GM23338 (cell line): Measurements from ENCODE around the gene FSIP1. TPM values are rescaled to one million over a fixed set of nuclear protein-coding genes. Genes with fewer than 3 reads are reported as not detected.

ENCODE experiments used
- ATAC-seq: fragments of 200-7000 bp; cut with Tn5 transposase; 3 replicates; pipeline ENCODE4 v1.9.1; 2020
- DNase-seq: peaks from one replicate; pipeline ENCODE4 v3.0.0-alpha.2; 2015; ENCODE audit warnings: low spot score
- H2AFZ ChIP-seq: fragments of 200-600 bp; sonication (generic); 2 replicates; pipeline ENCODE4 v1.8.0; 2016; ENCODE audit warnings: antibody characterized with exemption, mild to moderate bottlenecking, moderate library complexity
- H3F3A ChIP-seq: fragments of 200-600 bp; sonication (generic); replicated peaks from 2 replicates; pipeline ENCODE4 v1.8.0; 2017; ENCODE audit warnings: antibody characterized with exemption, mixed run types, low read depth
- H3K27ac ChIP-seq: fragments of 200-600 bp; sonication (generic); 2 replicates; pipeline ENCODE4 v1.6.1; 2016; ENCODE audit warnings: low read depth
- H3K27me3 ChIP-seq: fragments of 200-600 bp; sonication (generic); 2 replicates; pipeline ENCODE4 v1.8.0; 2016; ENCODE audit warnings: mild to moderate bottlenecking, mixed run types, moderate library complexity; ENCODE audit not compliant: insufficient read depth
- H3K36me3 ChIP-seq: fragments of 200-600 bp; sonication (generic); 2 replicates; pipeline ENCODE4 v1.8.0; 2016; ENCODE audit warnings: mild to moderate bottlenecking; ENCODE audit not compliant: insufficient read depth
- H3K4me1 ChIP-seq: fragments of 200-600 bp; sonication (generic); 2 replicates; pipeline ENCODE4 v1.8.0; 2016; ENCODE audit warnings: mild to moderate bottlenecking, moderate library complexity; ENCODE audit not compliant: insufficient read depth
- H3K4me2 ChIP-seq: fragments of 200-600 bp; sonication (generic); 2 replicates; pipeline ENCODE4 v1.7.1; 2017; ENCODE audit warnings: mixed run types
- H3K4me3 ChIP-seq: fragments of 200-600 bp; sonication (generic); 2 replicates; pipeline ENCODE4 v1.6.1; 2016; ENCODE audit warnings: mixed run types
- H3K79me2 ChIP-seq: fragments of 200-600 bp; sonication (generic); replicated peaks from 2 replicates; pipeline ENCODE4 v1.8.0; 2017; ENCODE audit warnings: mild to moderate bottlenecking; ENCODE audit not compliant: insufficient read depth
- H3K9me2 ChIP-seq: fragments of 200-600 bp; sonication (generic); 2 replicates; pipeline ENCODE4 v1.8.0; 2017; ENCODE audit not compliant: insufficient read depth
- H4K20me1 ChIP-seq: fragments of 200-600 bp; sonication (generic); replicated peaks from 2 replicates; pipeline ENCODE4 v1.8.0; 2017; ENCODE audit warnings: mild to moderate bottlenecking; ENCODE audit not compliant: insufficient read depth
- H3K27ac Mint-ChIP-seq: 2 replicates; pipeline ENCODE4 v1.8.0; 2020; ENCODE audit warnings: inconsistent platforms, mild to moderate bottlenecking, moderate library complexity, mixed read lengths
- H3K27me3 Mint-ChIP-seq: 3 replicates; pipeline ENCODE4 v1.8.0; 2022; ENCODE audit warnings: low read depth, mild to moderate bottlenecking, moderate library complexity, mixed read lengths, inconsistent platforms; ENCODE audit not compliant: insufficient read depth, poor library complexity
- H3K36me3 Mint-ChIP-seq: 3 replicates; pipeline ENCODE4 v1.8.0; 2021; ENCODE audit warnings: low read depth, mild to moderate bottlenecking, inconsistent platforms, moderate library complexity, mixed read lengths
- H3K4me1 Mint-ChIP-seq: 3 replicates; pipeline ENCODE4 v1.8.0; 2020; ENCODE audit warnings: mild to moderate bottlenecking, inconsistent platforms, mixed read lengths
- H3K4me3 Mint-ChIP-seq: 3 replicates; pipeline ENCODE4 v1.8.0; 2021; ENCODE audit warnings: moderate library complexity, mild to moderate bottlenecking, inconsistent platforms, mixed read lengths
- H3K9me3 Mint-ChIP-seq: 3 replicates; pipeline ENCODE4 v1.8.0; 2020; ENCODE audit warnings: moderate library complexity, mild to moderate bottlenecking, inconsistent platforms, mixed read lengths
- CREB1 ChIP-seq: fragments of 250-450 bp; sonication (Bioruptor Pico); IDR thresholded peaks from 2 replicates; pipeline ENCODE4 v1.5.0; 2020; ENCODE audit warnings: low read depth, mild to moderate bottlenecking, moderate library complexity
- EZH2 ChIP-seq: fragments of 200-600 bp; sonication (generic); IDR thresholded peaks from one replicate; pipeline ENCODE4 v1.8.0; 2017; ENCODE audit warnings: antibody characterized with exemption, mild to moderate bottlenecking, low read depth; ENCODE audit not compliant: unreplicated experiment
- EZH2phosphoT487 ChIP-seq: fragments of 200-600 bp; sonication (generic); IDR thresholded peaks from one replicate; pipeline ENCODE4 v1.8.1; 2018; ENCODE audit warnings: antibody characterized with exemption; ENCODE audit not compliant: unreplicated experiment
- NANOG ChIP-seq: IDR thresholded peaks from 2 replicates; pipeline ENCODE4 v1.6.1; 2016; ENCODE audit warnings: antibody characterized with exemption, borderline replicate concordance
- ZNF114 ChIP-seq: fragments of 250-450 bp; sonication (Bioruptor Pico); IDR thresholded peaks from 2 replicates; pipeline ENCODE4 v1.5.0; 2020; ENCODE audit warnings: mild to moderate bottlenecking, moderate library complexity
- polyA plus RNA-seq: library from polyadenylated mRNA; unstranded; fragments of >200 nt; fragmentation: Nextera tagmentation; extraction: Ambion mirVana; gene quantifications from 2 replicates; pipeline ENCODE4 v1.2.1, GENCODE V29; 2016
- total RNA-seq: library from RNA; depleted of rRNA; stranded (reverse); fragments of >200 nt; shearing (Covaris generic); gene quantifications from 2 replicates; pipeline ENCODE4 v1.2.3, GENCODE V29; 2014
- TF ChIP-seq, protein P1 (sequence below), 2 experiments: fragments of 200-600 bp in 1 of 2; sonication (generic) in 1 of 2; conservative IDR thresholded peaks; 2 replicates each; pipeline versions ENCODE4 v1.5.1 to v1.6.1; 2016 to 2017; ENCODE audit warnings: antibody characterized with exemption in 2 of 2, low read depth in 2 of 2, mild to moderate bottlenecking in 2 of 2, moderate library complexity in 1 of 2
- TF ChIP-seq, protein P2 (sequence below): IDR thresholded peaks from one replicate; pipeline ENCODE4 v1.6.1; 2018; ENCODE audit warnings: antibody characterized with exemption; ENCODE audit not compliant: unreplicated experiment
- TF ChIP-seq, protein P3 (sequence below): fragments of 250-450 bp; sonication (Bioruptor Pico); IDR thresholded peaks from 2 replicates; pipeline ENCODE4 v1.5.0; 2020; ENCODE audit warnings: mild to moderate bottlenecking, moderate library complexity

FSIP1 gene
- total and polyA plus RNA-seq, 2 experiments from 2014 or later: 0.92 to 2.1 TPM

DNA sequence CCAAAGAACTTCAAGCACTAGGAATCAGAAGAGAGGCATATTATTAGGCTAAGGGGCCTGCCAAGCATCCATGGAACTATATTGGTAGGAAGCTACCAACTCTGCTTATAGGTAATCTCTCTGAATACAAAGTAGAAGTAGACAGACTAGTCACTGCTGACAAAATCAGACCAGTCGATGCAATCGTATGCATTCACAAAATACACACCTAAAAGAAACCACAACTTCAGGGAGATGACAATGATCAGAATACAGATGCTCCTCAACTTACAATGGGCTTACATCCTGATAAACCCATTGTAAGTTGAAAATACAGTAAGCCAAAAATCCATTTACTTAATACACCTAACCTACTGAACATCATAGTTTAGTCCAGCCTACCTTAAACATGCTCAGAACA is 94.7 kb downstream of the FSIP1 start (continued):
- TF ChIP-seq CREB1 (CRISPR knock-in tag) (no peak), EZH2phosphoT487 (no peak), ZNF114 (CRISPR knock-in tag) (no peak), NANOG (no peak), EZH2 (no peak)
- TF ChIP-seq, protein P1, sequence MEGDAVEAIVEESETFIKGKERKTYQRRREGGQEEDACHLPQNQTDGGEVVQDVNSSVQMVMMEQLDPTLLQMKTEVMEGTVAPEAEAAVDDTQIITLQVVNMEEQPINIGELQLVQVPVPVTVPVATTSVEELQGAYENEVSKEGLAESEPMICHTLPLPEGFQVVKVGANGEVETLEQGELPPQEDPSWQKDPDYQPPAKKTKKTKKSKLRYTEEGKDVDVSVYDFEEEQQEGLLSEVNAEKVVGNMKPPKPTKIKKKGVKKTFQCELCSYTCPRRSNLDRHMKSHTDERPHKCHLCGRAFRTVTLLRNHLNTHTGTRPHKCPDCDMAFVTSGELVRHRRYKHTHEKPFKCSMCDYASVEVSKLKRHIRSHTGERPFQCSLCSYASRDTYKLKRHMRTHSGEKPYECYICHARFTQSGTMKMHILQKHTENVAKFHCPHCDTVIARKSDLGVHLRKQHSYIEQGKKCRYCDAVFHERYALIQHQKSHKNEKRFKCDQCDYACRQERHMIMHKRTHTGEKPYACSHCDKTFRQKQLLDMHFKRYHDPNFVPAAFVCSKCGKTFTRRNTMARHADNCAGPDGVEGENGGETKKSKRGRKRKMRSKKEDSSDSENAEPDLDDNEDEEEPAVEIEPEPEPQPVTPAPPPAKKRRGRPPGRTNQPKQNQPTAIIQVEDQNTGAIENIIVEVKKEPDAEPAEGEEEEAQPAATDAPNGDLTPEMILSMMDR (conservative IDR thresholded peaks at IDR 0.05; ENCODE audit: low read depth in 2 of 2): no peak
- TF ChIP-seq, protein P2, sequence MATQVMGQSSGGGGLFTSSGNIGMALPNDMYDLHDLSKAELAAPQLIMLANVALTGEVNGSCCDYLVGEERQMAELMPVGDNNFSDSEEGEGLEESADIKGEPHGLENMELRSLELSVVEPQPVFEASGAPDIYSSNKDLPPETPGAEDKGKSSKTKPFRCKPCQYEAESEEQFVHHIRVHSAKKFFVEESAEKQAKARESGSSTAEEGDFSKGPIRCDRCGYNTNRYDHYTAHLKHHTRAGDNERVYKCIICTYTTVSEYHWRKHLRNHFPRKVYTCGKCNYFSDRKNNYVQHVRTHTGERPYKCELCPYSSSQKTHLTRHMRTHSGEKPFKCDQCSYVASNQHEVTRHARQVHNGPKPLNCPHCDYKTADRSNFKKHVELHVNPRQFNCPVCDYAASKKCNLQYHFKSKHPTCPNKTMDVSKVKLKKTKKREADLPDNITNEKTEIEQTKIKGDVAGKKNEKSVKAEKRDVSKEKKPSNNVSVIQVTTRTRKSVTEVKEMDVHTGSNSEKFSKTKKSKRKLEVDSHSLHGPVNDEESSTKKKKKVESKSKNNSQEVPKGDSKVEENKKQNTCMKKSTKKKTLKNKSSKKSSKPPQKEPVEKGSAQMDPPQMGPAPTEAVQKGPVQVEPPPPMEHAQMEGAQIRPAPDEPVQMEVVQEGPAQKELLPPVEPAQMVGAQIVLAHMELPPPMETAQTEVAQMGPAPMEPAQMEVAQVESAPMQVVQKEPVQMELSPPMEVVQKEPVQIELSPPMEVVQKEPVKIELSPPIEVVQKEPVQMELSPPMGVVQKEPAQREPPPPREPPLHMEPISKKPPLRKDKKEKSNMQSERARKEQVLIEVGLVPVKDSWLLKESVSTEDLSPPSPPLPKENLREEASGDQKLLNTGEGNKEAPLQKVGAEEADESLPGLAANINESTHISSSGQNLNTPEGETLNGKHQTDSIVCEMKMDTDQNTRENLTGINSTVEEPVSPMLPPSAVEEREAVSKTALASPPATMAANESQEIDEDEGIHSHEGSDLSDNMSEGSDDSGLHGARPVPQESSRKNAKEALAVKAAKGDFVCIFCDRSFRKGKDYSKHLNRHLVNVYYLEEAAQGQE: no peak

DNA sequence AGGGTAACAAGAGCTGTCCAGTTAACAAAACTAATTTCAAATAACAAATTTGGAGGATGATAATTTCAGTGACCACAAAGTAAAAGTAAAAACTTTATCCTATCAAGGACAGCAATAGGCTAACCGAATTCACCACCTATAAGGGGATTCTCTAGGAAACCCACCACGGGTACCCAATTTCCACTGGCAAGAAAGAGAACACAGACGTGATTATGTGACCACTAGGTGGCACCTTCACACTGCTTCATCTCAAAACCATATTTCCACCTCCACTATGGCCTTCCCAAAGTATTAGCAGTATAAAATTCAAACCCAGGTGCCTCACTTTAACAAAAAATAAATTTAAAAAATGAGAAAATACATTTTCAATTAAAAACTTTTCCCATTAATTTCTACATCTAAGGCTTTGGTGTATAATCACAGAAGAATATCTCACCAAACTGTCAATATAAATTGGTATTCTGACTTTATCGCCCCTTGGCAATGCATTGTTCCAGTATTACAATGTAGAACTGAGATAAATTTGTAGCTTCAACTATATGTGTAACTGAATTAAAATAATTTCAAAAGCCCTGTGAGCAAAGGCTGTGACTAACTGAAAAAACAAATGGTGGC is 96.5 kb downstream of the FSIP1 start:
- no peak overlapping the region for H2AFZ ChIP-seq
- TF ChIP-seq, protein P2: no peak
- TF ChIP-seq EZH2: no peak
- TF ChIP-seq, protein P3, sequence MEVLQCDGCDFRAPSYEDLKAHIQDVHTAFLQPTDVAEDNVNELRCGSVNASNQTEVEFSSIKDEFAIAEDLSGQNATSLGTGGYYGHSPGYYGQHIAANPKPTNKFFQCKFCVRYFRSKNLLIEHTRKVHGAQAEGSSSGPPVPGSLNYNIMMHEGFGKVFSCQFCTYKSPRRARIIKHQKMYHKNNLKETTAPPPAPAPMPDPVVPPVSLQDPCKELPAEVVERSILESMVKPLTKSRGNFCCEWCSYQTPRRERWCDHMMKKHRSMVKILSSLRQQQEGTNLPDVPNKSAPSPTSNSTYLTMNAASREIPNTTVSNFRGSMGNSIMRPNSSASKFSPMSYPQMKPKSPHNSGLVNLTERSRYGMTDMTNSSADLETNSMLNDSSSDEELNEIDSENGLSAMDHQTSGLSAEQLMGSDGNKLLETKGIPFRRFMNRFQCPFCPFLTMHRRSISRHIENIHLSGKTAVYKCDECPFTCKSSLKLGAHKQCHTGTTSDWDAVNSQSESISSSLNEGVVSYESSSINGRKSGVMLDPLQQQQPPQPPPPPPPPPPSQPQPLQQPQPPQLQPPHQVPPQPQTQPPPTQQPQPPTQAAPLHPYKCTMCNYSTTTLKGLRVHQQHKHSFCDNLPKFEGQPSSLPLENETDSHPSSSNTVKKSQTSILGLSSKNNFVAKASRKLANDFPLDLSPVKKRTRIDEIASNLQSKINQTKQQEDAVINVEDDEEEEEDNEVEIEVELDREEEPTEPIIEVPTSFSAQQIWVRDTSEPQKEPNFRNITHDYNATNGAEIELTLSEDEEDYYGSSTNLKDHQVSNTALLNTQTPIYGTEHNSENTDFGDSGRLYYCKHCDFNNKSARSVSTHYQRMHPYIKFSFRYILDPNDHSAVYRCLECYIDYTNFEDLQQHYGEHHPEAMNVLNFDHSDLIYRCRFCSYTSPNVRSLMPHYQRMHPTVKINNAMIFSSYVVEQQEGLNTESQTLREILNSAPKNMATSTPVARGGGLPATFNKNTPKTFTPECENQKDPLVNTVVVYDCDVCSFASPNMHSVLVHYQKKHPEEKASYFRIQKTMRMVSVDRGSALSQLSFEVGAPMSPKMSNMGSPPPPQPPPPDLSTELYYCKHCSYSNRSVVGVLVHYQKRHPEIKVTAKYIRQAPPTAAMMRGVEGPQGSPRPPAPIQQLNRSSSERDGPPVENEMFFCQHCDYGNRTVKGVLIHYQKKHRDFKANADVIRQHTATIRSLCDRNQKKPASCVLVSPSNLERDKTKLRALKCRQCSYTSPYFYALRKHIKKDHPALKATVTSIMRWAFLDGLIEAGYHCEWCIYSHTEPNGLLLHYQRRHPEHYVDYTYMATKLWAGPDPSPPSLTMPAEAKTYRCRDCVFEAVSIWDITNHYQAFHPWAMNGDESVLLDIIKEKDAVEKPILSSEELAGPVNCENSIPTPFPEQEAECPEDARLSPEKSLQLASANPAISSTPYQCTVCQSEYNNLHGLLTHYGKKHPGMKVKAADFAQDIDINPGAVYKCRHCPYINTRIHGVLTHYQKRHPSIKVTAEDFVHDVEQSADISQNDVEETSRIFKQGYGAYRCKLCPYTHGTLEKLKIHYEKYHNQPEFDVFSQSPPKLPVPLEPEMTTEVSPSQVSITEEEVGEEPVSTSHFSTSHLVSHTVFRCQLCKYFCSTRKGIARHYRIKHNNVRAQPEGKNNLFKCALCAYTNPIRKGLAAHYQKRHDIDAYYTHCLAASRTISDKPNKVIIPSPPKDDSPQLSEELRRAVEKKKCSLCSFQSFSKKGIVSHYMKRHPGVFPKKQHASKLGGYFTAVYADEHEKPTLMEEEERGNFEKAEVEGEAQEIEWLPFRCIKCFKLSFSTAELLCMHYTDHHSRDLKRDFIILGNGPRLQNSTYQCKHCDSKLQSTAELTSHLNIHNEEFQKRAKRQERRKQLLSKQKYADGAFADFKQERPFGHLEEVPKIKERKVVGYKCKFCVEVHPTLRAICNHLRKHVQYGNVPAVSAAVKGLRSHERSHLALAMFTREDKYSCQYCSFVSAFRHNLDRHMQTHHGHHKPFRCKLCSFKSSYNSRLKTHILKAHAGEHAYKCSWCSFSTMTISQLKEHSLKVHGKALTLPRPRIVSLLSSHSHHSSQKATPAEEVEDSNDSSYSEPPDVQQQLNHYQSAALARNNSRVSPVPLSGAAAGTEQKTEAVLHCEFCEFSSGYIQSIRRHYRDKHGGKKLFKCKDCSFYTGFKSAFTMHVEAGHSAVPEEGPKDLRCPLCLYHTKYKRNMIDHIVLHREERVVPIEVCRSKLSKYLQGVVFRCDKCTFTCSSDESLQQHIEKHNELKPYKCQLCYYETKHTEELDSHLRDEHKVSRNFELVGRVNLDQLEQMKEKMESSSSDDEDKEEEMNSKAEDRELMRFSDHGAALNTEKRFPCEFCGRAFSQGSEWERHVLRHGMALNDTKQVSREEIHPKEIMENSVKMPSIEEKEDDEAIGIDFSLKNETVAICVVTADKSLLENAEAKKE: no peak

More for the DNA sequence above, 96.5 kb downstream of the FSIP1 start:
- peaks cover 6% of the 10 kb centered on the region for H3K27me3 Mint-ChIP-seq
- no peaks in the 10 kb centered on the region for H3K79me2 ChIP-seq
- H3K36me3 ChIP-seq: no peaks in the 10 kb centered on the region
- no peaks in the 10 kb centered on the region for H3K27me3 ChIP-seq
- no peaks in the 10 kb centered on the region for H3K36me3 Mint-ChIP-seq
- no peaks in the 10 kb centered on the region; the same call in 2 of the 3 replicates for H3K4me1 Mint-ChIP-seq
- no peak overlapping the region for H3K4me3 Mint-ChIP-seq
- H3K9me2 ChIP-seq: no peaks in the 10 kb centered on the region
- ATAC-seq: peak; percentile 85
- no peak overlapping the region for H3K4me2 ChIP-seq
- H4K20me1 ChIP-seq: no peaks in the 10 kb centered on the region
- H3K27ac Mint-ChIP-seq: no peak overlapping the region
- no peaks in the 10 kb centered on the region for H3K9me3 Mint-ChIP-seq
- no peaks in the 10 kb centered on the region for H3F3A ChIP-seq
- no peak overlapping the region for H3K27ac ChIP-seq
- no peak overlapping the region for H3K4me3 ChIP-seq
- DNase-seq: peak; percentile 83
- no peaks in the 10 kb centered on the region for H3K4me1 ChIP-seq
